HG02623 (cell line): ENCODE measurements around the gene XRRA1.
"Not testable (repeated sequence)": the region's sequence is repeated elsewhere in the genome, so short reads cannot be mapped to it uniquely, and the experiment has no call there.

Experiments used
- ATAC-seq: cut with Tn5 transposase; IDR thresholded peaks from one replicate; pipeline ENCODE4 v1.9.1; 2021; ENCODE audit warnings: moderate library complexity; ENCODE audit not compliant: unreplicated experiment

The XRRA1 gene, protein sequence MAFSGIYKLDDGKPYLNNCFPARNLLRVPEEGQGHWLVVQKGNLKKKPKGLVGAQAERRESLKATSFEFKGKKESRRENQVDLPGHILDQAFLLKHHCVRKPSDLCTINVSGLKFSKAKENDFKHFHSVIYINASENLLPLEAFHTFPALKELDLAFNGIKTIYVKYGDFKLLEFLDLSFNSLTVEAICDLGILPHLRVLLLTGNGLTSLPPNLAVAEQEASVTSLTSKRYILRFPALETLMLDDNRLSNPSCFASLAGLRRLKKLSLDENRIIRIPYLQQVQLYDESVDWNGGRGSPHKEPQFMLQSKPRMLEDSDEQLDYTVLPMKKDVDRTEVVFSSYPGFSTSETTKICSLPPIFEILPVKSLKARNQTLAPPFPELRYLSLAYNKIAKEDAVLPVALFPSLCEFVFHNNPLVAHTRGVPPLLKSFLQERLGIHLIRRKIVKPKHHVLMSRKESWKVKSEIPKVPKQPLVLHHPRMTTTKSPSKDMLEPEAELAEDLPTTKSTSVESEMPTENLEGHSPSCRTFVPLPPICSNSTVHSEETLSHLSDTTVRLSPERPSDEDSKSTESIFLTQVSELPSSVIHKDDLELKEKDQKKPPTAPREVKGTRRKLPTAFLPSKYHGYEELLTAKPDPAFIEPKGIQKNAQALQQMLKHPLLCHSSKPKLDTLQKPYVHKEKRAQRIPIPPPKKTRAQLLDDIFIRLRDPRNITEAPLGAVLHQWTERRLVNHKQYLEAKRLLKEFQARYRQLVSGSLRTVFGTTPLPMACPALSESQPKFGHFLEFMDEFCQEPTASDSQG

GRCh38 chr11:74948898-74949752 lies at the start of gene XRRA1, which contains the start of gene SPCS2:
TSS of gene XRRA1 (minus strand) at chr11:74949091. CDS start at chr11:74940878, 8,213 bp downstream.
TSS of gene SPCS2 (plus strand) at chr11:74949266. CDS start at chr11:74949286, 20 bp downstream.
- ATAC-seq = peak; percentile 92

GRCh38 chr11:74992852-74993251 lies 44.0 kb upstream of the XRRA1 start:
- no peak for ATAC-seq

DNA sequence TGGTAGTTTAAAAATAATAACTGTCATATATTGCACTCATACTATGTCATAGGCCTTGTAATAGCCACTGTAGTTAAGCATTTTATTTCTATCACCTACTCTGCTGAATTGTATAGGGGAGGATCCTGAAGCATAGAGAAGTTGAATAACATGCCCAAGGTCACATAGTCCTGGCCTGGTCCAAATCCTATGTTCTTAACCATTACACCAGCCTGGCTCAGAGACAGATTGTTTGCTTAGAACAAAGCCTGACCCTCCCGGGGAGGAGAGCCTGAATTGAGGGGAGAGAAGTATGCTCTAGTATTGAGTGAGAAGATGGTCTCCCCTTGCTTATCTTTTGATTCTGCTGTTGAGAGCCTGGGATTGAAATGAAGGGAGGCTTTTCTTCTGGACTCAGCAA lies 42.0 kb upstream of the XRRA1 start:
- no peak for ATAC-seq

- ATAC-seq = not testable (repeated sequence)
Observed at GRCh38 chr11:74990150-74990549, 41.3 kb upstream of the XRRA1 start.

DNA sequence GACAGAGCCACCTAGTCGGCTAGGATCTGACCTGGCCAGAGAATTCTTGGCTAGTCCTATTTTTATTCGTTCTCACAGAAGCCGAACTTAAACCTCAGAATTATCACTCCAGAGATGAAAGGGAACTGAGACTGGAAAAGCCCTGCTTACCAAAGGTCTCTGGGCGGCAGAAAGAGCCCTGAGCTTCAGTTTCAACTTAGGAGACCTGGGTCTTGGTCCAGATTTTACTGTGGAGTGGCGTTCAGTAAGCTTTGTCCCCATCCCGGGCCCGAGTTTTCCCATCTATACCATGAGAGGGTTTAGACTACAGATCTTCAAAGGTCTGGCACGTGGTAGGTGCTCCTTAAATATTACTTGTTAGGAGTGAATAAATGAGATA lies 40.4 kb upstream of the XRRA1 start:
- no peak for ATAC-seq

GRCh38 chr11:74988541-74989259 lies 39.8 kb upstream of the XRRA1 start, which contains the start of gene NEU3:
TSS of gene NEU3 (plus strand) at chr11:74988933. CDS start at chr11:74989061, 128 bp downstream.
- ATAC-seq = peak; percentile 87

- ATAC-seq = no peak
Observed at GRCh38 chr11:74984730-74985129, 35.8 kb upstream of the XRRA1 start.

DNA sequence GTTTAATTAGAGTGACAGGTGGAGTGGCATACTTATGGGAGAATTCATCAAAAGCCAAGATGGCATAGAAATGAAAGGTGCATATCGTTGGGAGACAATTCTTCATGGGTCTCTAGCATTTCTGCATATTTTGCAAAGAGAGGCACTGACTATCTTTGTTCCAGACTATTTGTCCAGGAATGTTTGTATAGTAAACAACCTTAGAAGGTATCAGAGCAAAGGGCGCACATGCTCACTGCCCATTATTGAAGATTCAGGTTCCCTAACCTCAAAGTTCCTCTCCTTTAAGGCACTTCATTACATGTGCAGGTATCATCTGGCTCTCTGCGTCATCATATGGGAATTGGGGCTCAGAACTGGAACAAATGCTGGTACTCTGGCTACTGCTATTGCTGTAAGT lies 35.2 kb upstream of the XRRA1 start:
- no peak for ATAC-seq

DNA sequence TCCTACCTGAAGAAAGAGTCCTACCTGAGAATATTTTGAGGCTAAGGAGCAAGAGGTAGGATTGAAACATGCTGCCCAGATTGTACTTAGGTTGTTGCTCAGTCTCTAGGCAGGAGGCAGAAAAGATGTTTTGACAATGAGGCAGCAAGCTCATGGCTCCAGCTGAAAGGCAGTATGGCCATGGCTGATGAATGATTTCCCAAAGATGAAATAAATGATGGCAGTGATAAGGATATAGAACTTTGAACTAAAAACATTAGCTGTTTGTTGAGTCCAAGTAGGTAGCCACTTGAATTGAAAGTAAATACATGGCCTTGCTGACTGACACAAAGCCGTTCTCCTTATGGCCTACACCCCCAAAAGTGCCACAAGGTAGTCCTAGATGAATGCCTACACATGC lies 33.0 kb upstream of the XRRA1 start:
- no peak for ATAC-seq

- ATAC-seq = no peak
Observed at GRCh38 chr11:74980634-74981033, 31.7 kb upstream of the XRRA1 start.

GRCh38 chr11:74978041-74978440 lies 29.1 kb upstream of the XRRA1 start:
- ATAC-seq = no peak

GRCh38 chr11:74971424-74971823 lies 22.5 kb upstream of the XRRA1 start:
- no peak for ATAC-seq

GRCh38 chr11:74970852-74971395 lies 22.0 kb upstream of the XRRA1 start:
- no peak for ATAC-seq

- ATAC-seq = no peak
Observed at GRCh38 chr11:74966651-74967050, 17.8 kb upstream of the XRRA1 start.

DNA sequence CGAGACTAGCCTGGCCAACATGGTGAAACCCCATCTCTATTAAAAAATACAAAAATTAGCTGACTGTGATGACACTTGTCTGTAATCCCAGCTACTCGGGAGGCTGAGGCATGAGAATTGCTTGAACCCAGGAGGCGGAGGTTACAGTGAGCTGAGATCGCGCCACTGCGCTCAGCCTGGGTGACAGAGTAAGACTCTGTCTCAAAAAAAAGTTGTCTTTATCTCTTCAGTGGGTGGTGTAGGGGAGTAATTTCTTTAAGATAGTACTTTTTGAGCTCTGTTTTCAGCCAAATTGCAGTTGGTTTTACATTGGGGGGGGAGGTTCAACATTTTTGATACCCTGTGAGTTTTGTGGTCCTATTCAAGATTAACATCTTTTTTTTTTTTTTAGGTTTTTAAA lies 11.2 kb upstream of the XRRA1 start:
- not testable (repeated sequence) for ATAC-seq

DNA sequence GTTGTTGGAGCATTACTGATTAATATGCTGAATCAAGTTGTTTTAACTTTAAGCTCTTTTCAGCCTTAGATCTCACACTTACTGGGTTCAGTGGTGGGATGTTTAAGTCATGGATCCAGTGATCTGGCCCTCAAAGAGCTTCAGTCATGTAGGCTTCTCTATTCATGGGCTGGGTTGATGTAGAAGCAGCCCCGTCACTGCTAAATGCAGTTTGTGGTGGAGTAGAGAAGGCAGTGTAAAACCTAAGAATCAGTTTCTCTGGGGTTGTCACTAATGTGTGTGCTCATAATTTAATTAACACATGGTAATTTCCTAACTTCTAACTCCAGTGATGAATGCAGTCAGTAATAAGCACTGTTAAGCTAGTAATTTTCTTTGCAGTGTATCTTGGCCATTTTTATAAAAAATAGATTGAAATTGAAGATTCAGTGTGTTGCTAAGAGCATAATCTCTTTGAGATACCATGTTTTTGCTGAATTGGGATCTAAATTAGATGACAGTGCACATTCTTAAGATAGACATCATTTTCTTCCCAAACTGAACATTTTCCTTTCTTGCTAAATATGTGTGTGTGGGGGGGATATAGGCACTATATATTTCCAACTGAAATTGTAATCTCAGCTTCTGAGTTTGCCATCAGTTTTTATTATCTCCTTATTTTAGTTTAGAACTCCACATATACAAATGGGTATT lies 9.2 kb upstream of the XRRA1 start:
- no peak for ATAC-seq

DNA sequence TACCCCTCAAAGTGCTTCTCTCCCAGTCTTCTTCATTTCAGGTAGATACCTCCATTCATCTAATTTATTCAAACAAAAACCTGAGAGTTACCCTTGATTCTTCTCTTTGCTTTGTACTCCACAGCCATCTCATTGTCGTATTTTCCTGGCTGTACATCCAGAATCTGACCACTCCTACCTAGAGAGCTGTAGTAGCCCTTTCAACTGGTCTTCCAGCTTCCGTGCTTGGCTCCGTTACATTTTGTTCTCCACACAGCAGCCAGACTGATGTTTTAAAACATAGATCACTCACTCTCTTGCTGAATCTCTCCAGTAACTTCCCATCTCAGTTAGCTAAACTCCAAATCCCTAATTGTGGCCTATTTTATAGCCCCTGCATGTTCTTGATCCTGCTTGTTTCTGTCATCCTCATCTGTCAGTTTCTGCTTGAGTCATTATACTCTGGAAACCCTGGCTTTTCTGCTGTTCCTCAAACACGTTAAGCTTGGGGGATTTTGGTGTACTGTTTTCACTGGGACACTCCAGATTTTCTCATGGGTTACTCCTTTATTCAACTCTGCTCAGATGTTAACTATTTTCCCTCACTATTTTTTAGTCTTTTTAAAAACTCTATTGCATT lies 7.6 kb upstream of the XRRA1 start:
- ATAC-seq = no peak

GRCh38 chr11:74954199-74954598 lies 5.3 kb upstream of the XRRA1 start:
- ATAC-seq = no peak

DNA sequence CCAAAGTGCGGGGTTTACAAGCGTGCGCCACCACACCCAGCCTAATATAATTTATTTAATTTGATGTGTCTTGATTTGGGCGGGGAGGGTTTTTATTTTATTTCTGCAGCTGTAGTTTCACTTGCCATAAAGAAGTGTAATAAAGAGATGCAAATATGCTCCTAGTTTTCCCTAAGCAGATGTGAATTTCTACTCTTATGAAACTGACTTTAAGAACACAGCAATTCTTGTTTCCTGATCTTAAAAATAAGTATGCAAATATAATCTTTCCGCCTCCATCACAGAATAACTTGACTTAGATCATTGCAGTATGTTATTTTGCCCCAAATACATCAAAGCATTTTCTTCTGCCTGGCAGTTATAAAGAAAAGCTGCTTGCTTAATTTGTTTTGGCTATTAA lies 4.6 kb upstream of the XRRA1 start:
- ATAC-seq = no peak
